Retinal pigment epithelial cell (primary cell): ENCODE results near the gene BSCL2.
"Not testable (repeated sequence)": the region's sequence is repeated elsewhere in the genome, so short reads cannot be mapped to it uniquely, and the experiment has no call there.

Experiments
- DNase-seq: peaks from one replicate; pipeline ENCODE4 v3.0.0-alpha.2; 2010; ENCODE audit warnings: low read depth
- H3K4me3 ChIP-seq: 2 replicates; pipeline ENCODE4 v1.5.1; 2011; ENCODE audit warnings: mild to moderate bottlenecking, low read length, control low read depth, moderate library complexity
- TF ChIP-seq, protein P1 (sequence below): conservative IDR thresholded peaks from 2 replicates; pipeline ENCODE4 v1.5.1; 2011; ENCODE audit warnings: low read depth, low read length, control low read depth, inconsistent platforms

BSCL2 gene

GRCh38 chr11:62680825-62681240, 26.4 kb downstream of the BSCL2 start:
- no peak for DNase-seq
- H3K4me3 ChIP-seq, result no peak overlapping the region
- TF ChIP-seq, protein P1, sequence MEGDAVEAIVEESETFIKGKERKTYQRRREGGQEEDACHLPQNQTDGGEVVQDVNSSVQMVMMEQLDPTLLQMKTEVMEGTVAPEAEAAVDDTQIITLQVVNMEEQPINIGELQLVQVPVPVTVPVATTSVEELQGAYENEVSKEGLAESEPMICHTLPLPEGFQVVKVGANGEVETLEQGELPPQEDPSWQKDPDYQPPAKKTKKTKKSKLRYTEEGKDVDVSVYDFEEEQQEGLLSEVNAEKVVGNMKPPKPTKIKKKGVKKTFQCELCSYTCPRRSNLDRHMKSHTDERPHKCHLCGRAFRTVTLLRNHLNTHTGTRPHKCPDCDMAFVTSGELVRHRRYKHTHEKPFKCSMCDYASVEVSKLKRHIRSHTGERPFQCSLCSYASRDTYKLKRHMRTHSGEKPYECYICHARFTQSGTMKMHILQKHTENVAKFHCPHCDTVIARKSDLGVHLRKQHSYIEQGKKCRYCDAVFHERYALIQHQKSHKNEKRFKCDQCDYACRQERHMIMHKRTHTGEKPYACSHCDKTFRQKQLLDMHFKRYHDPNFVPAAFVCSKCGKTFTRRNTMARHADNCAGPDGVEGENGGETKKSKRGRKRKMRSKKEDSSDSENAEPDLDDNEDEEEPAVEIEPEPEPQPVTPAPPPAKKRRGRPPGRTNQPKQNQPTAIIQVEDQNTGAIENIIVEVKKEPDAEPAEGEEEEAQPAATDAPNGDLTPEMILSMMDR, result peak; percentile 64

GRCh38 chr11:62678770-62679696, 28.2 kb downstream of the BSCL2 start, which contains the start of gene UBXN1:
Gene UBXN1, minus strand, starts transcription at chr11:62679073. Its CDS starts 150 bp downstream, at chr11:62678923.
- peak within 1 kb of the TSS; percentile 95 for H3K4me3 ChIP-seq
- TF ChIP-seq, protein P1, result no peak
- no peak for DNase-seq

GRCh38 chr11:62678433-62678769, 28.8 kb downstream of the BSCL2 start:
- no peak for DNase-seq

DNA sequence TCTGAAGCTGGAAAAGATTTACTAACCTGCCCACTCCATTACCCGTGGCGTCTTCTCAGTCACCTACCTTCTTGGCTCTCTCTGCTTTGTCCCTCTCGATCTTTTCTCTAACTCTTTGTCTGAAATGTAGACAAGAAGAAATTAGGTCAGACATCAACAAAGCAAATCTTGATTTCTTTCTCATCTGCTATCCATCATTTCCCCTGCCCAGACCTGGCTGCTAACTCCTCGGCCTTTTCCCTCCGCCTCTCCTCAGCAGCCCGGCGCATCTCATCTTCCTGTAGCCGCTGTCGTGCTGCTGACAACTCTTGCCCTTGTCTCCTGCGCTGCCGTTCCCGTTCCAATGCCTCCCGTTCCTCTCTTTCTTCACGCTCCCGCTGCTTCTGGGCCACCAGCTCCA, 29.5 kb downstream of the BSCL2 start:
- H3K4me3 ChIP-seq, result peak overlapping the region; percentile 95
- TF ChIP-seq, protein P1, result no peak
- no peak for DNase-seq

More at GRCh38 chr11:62678433-62678769, 28.8 kb downstream of the BSCL2 start:
- H3K4me3 ChIP-seq, result peak overlapping the region; percentile 95
- TF ChIP-seq, protein P1, result no peak

DNA sequence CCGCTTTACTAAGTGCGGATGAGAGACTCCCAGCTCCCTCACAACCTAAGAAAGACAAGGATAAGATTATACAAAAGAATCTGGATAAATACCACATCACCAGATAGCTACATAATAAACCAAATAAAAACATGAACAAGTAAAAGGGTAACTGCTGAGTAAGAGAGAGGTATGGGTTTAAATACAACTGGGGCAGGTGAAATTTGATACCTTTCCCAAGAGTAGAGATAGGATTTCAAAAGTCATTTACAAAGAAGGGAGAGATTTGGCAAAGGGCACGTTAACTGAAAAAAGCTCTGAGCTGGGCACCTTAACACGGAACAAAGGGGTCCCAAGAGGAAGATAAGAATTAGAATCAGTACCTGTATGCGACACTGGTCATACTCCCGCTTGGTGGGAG, 30.1 kb downstream of the BSCL2 start:
- no peak for DNase-seq
- TF ChIP-seq, protein P1, result no peak
- no peak overlapping the region for H3K4me3 ChIP-seq

DNA sequence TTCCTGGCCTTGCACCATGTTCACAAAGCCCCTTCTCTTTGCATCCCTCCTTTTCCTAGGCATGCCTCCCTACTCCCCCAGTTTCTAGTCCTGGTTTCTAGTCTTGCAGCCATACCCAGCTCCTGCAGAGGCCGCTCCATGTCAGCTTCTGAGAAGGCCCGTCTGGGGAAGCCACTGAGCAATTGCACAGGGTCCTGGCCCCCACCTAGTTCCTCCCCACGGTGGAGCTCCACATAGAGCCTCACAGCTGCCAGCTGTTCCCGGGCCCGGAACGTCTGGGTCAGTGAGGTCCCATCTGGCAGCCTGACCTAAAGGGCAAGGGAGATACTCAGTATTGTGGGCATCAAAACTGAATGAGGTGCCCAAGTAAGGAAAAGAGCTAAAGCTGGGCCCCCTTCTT, 30.5 kb downstream of the BSCL2 start:
- no peak for DNase-seq
- H3K4me3 ChIP-seq, result no peak overlapping the region
- TF ChIP-seq, protein P1, result no peak

DNA sequence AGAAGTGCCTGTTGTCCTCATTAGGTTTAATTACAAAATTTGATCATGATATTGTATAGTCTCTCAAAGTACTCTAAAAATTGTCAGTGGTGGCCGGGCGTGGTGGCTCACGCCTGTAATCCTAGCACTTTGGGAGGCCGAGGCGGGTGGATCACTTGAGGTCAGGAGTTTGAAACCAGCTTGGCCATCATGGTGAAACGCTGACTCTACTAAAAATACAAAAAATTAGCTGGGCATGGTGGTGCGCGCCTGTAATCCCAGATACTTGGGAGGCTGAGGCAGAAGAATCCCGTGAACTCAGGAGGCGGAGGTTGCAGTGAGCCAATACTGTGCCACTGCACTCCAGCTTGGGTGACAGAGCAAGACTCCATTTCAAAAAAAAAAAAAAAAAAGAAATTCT, 31.8 kb downstream of the BSCL2 start:
- not testable (repeated sequence) for H3K4me3 ChIP-seq, DNase-seq
